Epithelial cell of esophagus (primary cell): Measurements from ENCODE around the gene TIAM2.

Source experiments
- DNase-seq: peaks from one replicate; pipeline ENCODE4 v3.0.0; 2010; ENCODE audit warnings: low read depth
- H3K4me3 ChIP-seq: 2 replicates; pipeline ENCODE4 v1.5.1; 2011; ENCODE audit warnings: mild to moderate bottlenecking, low read length, control low read depth
- CTCF ChIP-seq: IDR thresholded peaks from 2 replicates; pipeline ENCODE4 v1.5.1; 2011; ENCODE audit warnings: low read depth, mild to moderate bottlenecking, low read length, control low read depth, inconsistent platforms; ENCODE audit not compliant: insufficient read depth; ENCODE audit errors: missing control alignments

The TIAM2 gene

GRCh38 chr6:155240905-155241600 lies 245.9 kb downstream of the TIAM2 start:
- TF ChIP-seq CTCF, result no peak
- H3K4me3 ChIP-seq, result no peak overlapping the region
- no peak for DNase-seq

- H3K4me3 ChIP-seq, result no peak overlapping the region
- no peak for TF ChIP-seq CTCF
- no peak for DNase-seq
Measured at GRCh38 chr6:155241966-155242365, 246.9 kb downstream of the TIAM2 start.

GRCh38 chr6:155244434-155244833 lies 249.3 kb downstream of the TIAM2 start:
- H3K4me3 ChIP-seq, result no peak overlapping the region
- no peak for DNase-seq
- no peak for TF ChIP-seq CTCF

- no peak overlapping the region for H3K4me3 ChIP-seq
- DNase-seq, result no peak
- no peak for TF ChIP-seq CTCF
Measured at GRCh38 chr6:155245193-155245592, 250.1 kb downstream of the TIAM2 start.

- no peak for DNase-seq
- no peak for TF ChIP-seq CTCF
- H3K4me3 ChIP-seq, result no peak overlapping the region
Measured at GRCh38 chr6:155245831-155246230, 250.7 kb downstream of the TIAM2 start.

GRCh38 chr6:155246825-155247224 lies 251.7 kb downstream of the TIAM2 start:
- no peak for DNase-seq
- no peak overlapping the region for H3K4me3 ChIP-seq
- no peak for TF ChIP-seq CTCF

- TF ChIP-seq CTCF, result no peak
- no peak overlapping the region for H3K4me3 ChIP-seq
- DNase-seq, result no peak
Measured at GRCh38 chr6:155247618-155248007, 252.5 kb downstream of the TIAM2 start.
